K562 (cell line): ENCODE data around the gene ALK. TPM values are rescaled to one million over a fixed set of nuclear protein-coding genes. Genes with fewer than 3 reads are reported as not detected.

Experiments
- ARID4B ChIP-seq: sonication (generic); formaldehyde crosslinking; IDR thresholded peaks from 2 replicates; pipeline ENCODE4 v1.8.0; 2022; ENCODE audit warnings: mild to moderate bottlenecking, missing genetic modification reagents
- HBP1 ChIP-seq: fragments of 450-650 bp; formaldehyde crosslinking; IDR thresholded peaks from 2 replicates; pipeline ENCODE4 v1.4.0; 2022; ENCODE audit warnings: missing genetic modification characterization
- HINFP ChIP-seq: fragments of 450-650 bp; conservative IDR thresholded peaks from 2 replicates; pipeline ENCODE4 v1.6.1; 2016; ENCODE audit warnings: missing genetic modification characterization, low read depth, mild to moderate bottlenecking, control low read depth, missing compliant biosample characterization
- SIN3A ChIP-seq, 2 experiments: fragments of 150-350 bp in 1 of 2; IDR thresholded peaks; 2 replicates each; pipeline ENCODE4 v1.6.1; 2011 to 2016; ENCODE audit warnings: borderline replicate concordance in 2 of 2, low read depth in 2 of 2, low read length in 2 of 2, mild to moderate bottlenecking in 2 of 2, moderate library complexity in 2 of 2; ENCODE audit not compliant: control insufficient read depth in 1 of 2
- SMAD1 ChIP-seq: fragments of 150-350 bp; IDR thresholded peaks from 2 replicates; pipeline ENCODE4 v1.6.1; 2014; ENCODE audit warnings: low read length, low read depth; ENCODE audit not compliant: partially characterized antibody
- ZNF133 ChIP-seq: fragments of 250-450 bp; sonication (Bioruptor Pico); IDR thresholded peaks from 2 replicates; pipeline ENCODE4 v1.4.0; 2020; ENCODE audit warnings: mild to moderate bottlenecking
- polyA plus RNA-seq, 8 experiments: library from polyadenylated mRNA; depleted of rRNA in 4 of 8; stranded (reverse) in 5 of 8; unstranded in 3 of 8; fragments of >200 nt; fragmentation: Nextera tagmentation in 2 of 8; fragmentation: Illumina TruSeq in 1 of 8; extraction: Ambion mirVana in 2 of 8; extraction: Trizol in 1 of 8; gene quantifications; 2 replicates each; pipeline versions ENCODE4 v1.2.1 to v1.2.3, GENCODE V29; 2011 to 2014; ENCODE audit warnings: inconsistent platforms in 1 of 8, missing spikeins in 1 of 8
- total RNA-seq, 7 experiments: library from RNA; depleted of rRNA in 6 of 7; stranded (reverse); fragments of >200 nt in 6 of 7; fragmentation: Illumina TruSeq in 2 of 7; extraction: Trizol in 2 of 7; gene quantifications; 2 replicates each; pipeline versions ENCODE4 v1.2.1 to v1.2.3, GENCODE V29; 2011 to 2021; ENCODE audit warnings: low replicate concordance in 1 of 7

ALK gene
- total and polyA plus RNA-seq, 9 of the 15 experiments (the other 6 are each of a cell fraction or from before 2014, with no cell fraction given), result not detected

- no peak for TF ChIP-seq ARID4B
- TF ChIP-seq SIN3A (IDR thresholded peaks at IDR 0.05; ENCODE audit: borderline replicate concordance in 2 of 2, control insufficient read depth in 1 of 2, low read depth in 2 of 2, low read length in 2 of 2), result no peak
- no peak for TF ChIP-seq ZNF133 (CRISPR knock-in tag)
- no peak for TF ChIP-seq HBP1 (CRISPR knock-in tag)
- no peak for TF ChIP-seq HINFP (tag)
- TF ChIP-seq SMAD1, result no peak
These were observed 670.0 kb downstream of the ALK start (continued) for GRCh38 chr2:29251406-29251805.
